ENCODE data around the gene HAPLN2.

DNA sequence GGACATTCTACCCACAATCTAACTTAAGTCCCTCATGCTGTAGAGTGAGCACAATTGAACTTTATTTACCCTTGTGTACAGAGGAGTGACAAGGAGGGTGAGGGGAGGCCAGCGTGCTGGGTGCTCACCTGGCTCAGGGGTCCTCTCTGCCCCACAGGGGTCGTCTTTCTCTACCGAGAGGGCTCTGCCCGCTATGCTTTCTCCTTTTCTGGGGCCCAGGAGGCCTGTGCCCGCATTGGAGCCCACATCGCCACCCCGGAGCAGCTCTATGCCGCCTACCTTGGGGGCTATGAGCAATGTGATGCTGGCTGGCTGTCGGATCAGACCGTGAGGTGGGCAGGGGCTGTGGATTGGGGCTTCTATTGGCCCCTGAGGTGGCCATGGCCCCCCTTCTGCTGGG lies 28.1 kb downstream of the HAPLN2 start:
- TF ChIP-seq, protein P1, sequence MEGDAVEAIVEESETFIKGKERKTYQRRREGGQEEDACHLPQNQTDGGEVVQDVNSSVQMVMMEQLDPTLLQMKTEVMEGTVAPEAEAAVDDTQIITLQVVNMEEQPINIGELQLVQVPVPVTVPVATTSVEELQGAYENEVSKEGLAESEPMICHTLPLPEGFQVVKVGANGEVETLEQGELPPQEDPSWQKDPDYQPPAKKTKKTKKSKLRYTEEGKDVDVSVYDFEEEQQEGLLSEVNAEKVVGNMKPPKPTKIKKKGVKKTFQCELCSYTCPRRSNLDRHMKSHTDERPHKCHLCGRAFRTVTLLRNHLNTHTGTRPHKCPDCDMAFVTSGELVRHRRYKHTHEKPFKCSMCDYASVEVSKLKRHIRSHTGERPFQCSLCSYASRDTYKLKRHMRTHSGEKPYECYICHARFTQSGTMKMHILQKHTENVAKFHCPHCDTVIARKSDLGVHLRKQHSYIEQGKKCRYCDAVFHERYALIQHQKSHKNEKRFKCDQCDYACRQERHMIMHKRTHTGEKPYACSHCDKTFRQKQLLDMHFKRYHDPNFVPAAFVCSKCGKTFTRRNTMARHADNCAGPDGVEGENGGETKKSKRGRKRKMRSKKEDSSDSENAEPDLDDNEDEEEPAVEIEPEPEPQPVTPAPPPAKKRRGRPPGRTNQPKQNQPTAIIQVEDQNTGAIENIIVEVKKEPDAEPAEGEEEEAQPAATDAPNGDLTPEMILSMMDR (IDR thresholded peaks at IDR 0.05; ENCODE audit: poor library complexity), result no peak
- no peak for TF ChIP-seq EZH2 (IDR thresholded peaks at IDR 0.05; ENCODE audit: borderline replicate concordance)
- TF ChIP-seq EZH2phosphoT487 (IDR thresholded peaks at IDR 0.05; ENCODE audit: low read depth, severe bottlenecking, unreplicated experiment), result no peak

Measured in hepatocyte (in vitro differentiated cells).